Natural killer cell (primary cell): ENCODE measurements around the gene PID1. TPM values are rescaled to one million over a fixed set of nuclear protein-coding genes. Genes with fewer than 3 reads are reported as not detected.

Experiments used
- ATAC-seq, 3 donors: fragments of 150-1000 bp in 2 of 3; fragments of 200-7000 bp in 1 of 3; cut with Tn5 transposase; 1 replicate in 1 of 3; 2 replicates in 2 of 3; pipeline ENCODE4 v1.10.0; 2021; ENCODE audit warnings: mild to moderate bottlenecking in 2 of 3, moderate library complexity in 2 of 3
- DNase-seq, 2 donors: peaks; one replicate each; pipeline versions ENCODE4 v3.0.0 to v3.0.0-alpha.2; 2013 to 2021; ENCODE audit warnings: mixed read lengths in 1 of 2
- H3K27ac ChIP-seq: one replicate; pipeline ENCODE4 v1.5.1; 2013; ENCODE audit warnings: mild to moderate bottlenecking, low read length
- H3K27me3 ChIP-seq: one replicate; pipeline ENCODE4 v1.6.1; 2013; ENCODE audit warnings: low read length; ENCODE audit not compliant: control insufficient read depth, insufficient read depth
- H3K36me3 ChIP-seq: one replicate; pipeline ENCODE4 v1.6.1; 2013; ENCODE audit warnings: low read length; ENCODE audit not compliant: control insufficient read depth, insufficient read depth
- H3K4me1 ChIP-seq: one replicate; pipeline ENCODE4 v1.6.1; 2013; ENCODE audit warnings: low read length; ENCODE audit not compliant: control insufficient read depth, insufficient read depth
- H3K4me3 ChIP-seq: one replicate; pipeline ENCODE4 v1.5.1; 2013; ENCODE audit warnings: low read length
- H3K9me3 ChIP-seq: one replicate; pipeline ENCODE4 v1.6.1; 2013; ENCODE audit warnings: low read length; ENCODE audit not compliant: control insufficient read depth, insufficient read depth
- H3K27ac Mint-ChIP-seq, 2 donors: one replicate each; pipeline ENCODE4 v1.8.0; 2022; ENCODE audit warnings: mild to moderate bottlenecking in 2 of 2, mixed read lengths in 2 of 2, moderate library complexity in 1 of 2
- H3K27me3 Mint-ChIP-seq, 2 donors: one replicate each; pipeline ENCODE4 v1.8.0; 2022; ENCODE audit warnings: low read depth in 2 of 2, mixed read lengths in 2 of 2
- H3K36me3 Mint-ChIP-seq: one replicate; pipeline ENCODE4 v1.8.0; 2022; ENCODE audit warnings: mixed read lengths
- H3K4me1 Mint-ChIP-seq, 2 donors: one replicate each; pipeline ENCODE4 v1.8.0; 2022; ENCODE audit warnings: mixed read lengths in 2 of 2
- H3K4me3 Mint-ChIP-seq: one replicate; pipeline ENCODE4 v1.8.0; 2022; ENCODE audit warnings: mild to moderate bottlenecking, moderate library complexity, mixed read lengths
- H3K9me3 Mint-ChIP-seq, 2 donors: one replicate each; pipeline ENCODE4 v1.8.0; 2022; ENCODE audit warnings: mixed read lengths in 2 of 2
- WGBS: methylation state at CpG from one replicate; pipeline ENCODE4 v1.1.7; 2013; ENCODE audit warnings: missing lambda C conversion rate; ENCODE audit not compliant: insufficient coverage; 5-methylcytosine and 5-hydroxymethylcytosine counted together
- intact Hi-C: fragments of 100-400 bp; cut with micrococcal nuclease; formaldehyde crosslinking; loops from one replicate; pipeline ENCODE4 v1.14.2; 2022
- total RNA-seq, 4 donors: library from RNA; stranded (reverse); fragments of 120-200 nt in 1 of 4; gene quantifications; one replicate each; pipeline versions ENCODE4 v1.2.3 to v1.2.4, GENCODE V29; 2013 to 2022
- TF ChIP-seq, protein P1 (sequence below): fragments of 200-600 bp; IDR thresholded peaks from one replicate; pipeline ENCODE4 v1.8.0; 2022; ENCODE audit warnings: antibody characterized with exemption

PID1 gene
- total RNA-seq, 3 donors from 2014 or later (not counting 1 experiment from before 2014, with no cell fraction given), result 0.56 to 3.0 (median 1.0) TPM

DNA sequence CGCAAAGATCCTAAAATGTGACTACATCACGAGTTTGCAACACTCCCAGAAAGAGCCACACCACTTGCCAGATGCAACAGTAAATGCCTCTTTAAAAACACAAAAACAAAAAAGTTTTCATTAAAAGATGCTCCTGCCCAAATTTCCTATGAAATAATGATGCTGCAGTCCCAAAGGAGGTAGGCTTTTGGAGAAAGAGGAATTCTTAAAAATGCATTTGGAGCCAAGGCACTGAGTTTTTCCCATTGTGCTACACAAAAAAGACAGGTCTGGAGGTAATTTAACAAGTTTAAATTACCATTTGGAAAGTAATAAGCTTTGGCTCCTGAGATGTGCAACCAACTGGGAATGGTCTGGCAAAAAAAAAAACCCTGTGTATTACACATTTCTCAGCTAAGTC is 145.0 kb downstream of the PID1 start:
- Histone ChIP-seq H3K9me3 (peaks cover 3% of the 10 kb centered on the region), H3K36me3 (no peaks in the 10 kb centered on the region), H3K4me3 (no peak overlapping the region), H3K4me1 (no peaks in the 10 kb centered on the region), H3K27me3 (no peaks in the 10 kb centered on the region), H3K27ac (no peak overlapping the region)
- Mint-ChIP-seq H3K27me3 (no peaks in the 10 kb centered on the region), H3K4me3 (no peak overlapping the region), H3K9me3 (peaks cover 3 to 4% of the 10 kb centered on the region in 2 donors), H3K36me3 (no peaks in the 10 kb centered on the region), H3K27ac (no peak overlapping the region), H3K4me1 (no peaks in the 10 kb centered on the region)
- ATAC-seq (no peak), DNase-seq (no peak)
- TF ChIP-seq, protein P1, sequence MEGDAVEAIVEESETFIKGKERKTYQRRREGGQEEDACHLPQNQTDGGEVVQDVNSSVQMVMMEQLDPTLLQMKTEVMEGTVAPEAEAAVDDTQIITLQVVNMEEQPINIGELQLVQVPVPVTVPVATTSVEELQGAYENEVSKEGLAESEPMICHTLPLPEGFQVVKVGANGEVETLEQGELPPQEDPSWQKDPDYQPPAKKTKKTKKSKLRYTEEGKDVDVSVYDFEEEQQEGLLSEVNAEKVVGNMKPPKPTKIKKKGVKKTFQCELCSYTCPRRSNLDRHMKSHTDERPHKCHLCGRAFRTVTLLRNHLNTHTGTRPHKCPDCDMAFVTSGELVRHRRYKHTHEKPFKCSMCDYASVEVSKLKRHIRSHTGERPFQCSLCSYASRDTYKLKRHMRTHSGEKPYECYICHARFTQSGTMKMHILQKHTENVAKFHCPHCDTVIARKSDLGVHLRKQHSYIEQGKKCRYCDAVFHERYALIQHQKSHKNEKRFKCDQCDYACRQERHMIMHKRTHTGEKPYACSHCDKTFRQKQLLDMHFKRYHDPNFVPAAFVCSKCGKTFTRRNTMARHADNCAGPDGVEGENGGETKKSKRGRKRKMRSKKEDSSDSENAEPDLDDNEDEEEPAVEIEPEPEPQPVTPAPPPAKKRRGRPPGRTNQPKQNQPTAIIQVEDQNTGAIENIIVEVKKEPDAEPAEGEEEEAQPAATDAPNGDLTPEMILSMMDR, result no peak
- intact Hi-C loops, result no loop called here
- WGBS, result 93% methylated on average over 2 of the region's 2 CpGs

DNA sequence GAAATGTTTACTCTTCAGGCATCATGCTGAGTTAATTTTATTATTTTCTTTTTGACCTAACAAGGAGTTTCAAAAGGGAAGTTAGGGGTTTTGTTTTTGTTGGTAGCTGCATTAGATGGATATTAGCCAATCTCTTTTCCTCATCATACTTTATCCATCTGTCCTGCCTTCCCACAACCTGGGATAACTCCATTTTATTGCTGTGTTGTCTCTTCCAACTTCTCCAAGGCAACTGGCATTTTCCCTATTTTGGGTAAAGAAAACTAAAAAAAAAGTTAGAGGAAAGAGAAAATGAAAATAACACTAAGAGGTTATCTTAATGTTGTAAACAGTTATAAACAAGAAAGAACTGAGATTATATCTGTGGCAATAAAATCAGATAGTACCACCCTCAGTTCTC is 147.0 kb downstream of the PID1 start:
- peaks cover 3% of the 10 kb centered on the region for H3K9me3 ChIP-seq
- H3K4me1 ChIP-seq, result no peaks in the 10 kb centered on the region
- H3K27me3 ChIP-seq, result no peaks in the 10 kb centered on the region
- H3K36me3 ChIP-seq, result no peaks in the 10 kb centered on the region
- no peaks in the 10 kb centered on the region for H3K36me3 Mint-ChIP-seq
- TF ChIP-seq, protein P1, result no peak
- H3K9me3 Mint-ChIP-seq, result peaks cover 3 to 4% of the 10 kb centered on the region in 2 donors
- no peak overlapping the region for H3K4me3 ChIP-seq
- ATAC-seq (no peak), DNase-seq (no peak)
- H3K4me1 Mint-ChIP-seq, result no peaks in the 10 kb centered on the region
- intact Hi-C loops, result no loop called here
- H3K27ac Mint-ChIP-seq, result no peak overlapping the region
- no peak overlapping the region for H3K27ac ChIP-seq
- H3K4me3 Mint-ChIP-seq, result no peak overlapping the region
- H3K27me3 Mint-ChIP-seq, result no peaks in the 10 kb centered on the region

DNA sequence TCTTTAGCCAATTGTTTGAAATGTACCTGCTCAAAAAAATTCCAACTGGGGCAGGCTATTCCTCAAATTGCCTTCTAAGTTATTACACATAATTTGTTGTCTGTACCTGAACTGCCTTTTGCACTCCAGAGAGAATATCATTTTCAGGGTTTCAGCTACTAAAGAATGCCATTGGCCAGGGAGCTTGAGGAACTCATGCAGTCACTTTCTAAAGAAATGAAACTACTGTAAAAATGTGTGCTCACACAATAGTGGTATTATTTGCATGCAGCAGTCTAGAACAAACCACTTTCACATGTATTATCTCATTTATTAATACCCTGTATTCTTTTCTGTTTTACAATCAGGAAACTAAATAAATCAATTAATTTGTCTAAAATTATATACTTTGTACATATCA is 152.2 kb downstream of the PID1 start:
- no peaks in the 10 kb centered on the region for H3K4me1 Mint-ChIP-seq
- Histone ChIP-seq H3K4me1 (no peaks in the 10 kb centered on the region), H3K27ac (no peak overlapping the region), H3K36me3 (no peaks in the 10 kb centered on the region), H3K27me3 (no peaks in the 10 kb centered on the region), H3K4me3 (no peak overlapping the region), H3K9me3 (peaks cover 3% of the 10 kb centered on the region)
- H3K27me3 Mint-ChIP-seq, result no peaks in the 10 kb centered on the region
- ATAC-seq (no peak), DNase-seq (no peak)
- TF ChIP-seq, protein P1, result no peak
- intact Hi-C loops, result no loop called here
- H3K9me3 Mint-ChIP-seq, result peaks cover 5 to 7% of the 10 kb centered on the region in 2 donors
- no peaks in the 10 kb centered on the region for H3K36me3 Mint-ChIP-seq
- no peak overlapping the region for H3K27ac Mint-ChIP-seq
- H3K4me3 Mint-ChIP-seq, result no peak overlapping the region

DNA sequence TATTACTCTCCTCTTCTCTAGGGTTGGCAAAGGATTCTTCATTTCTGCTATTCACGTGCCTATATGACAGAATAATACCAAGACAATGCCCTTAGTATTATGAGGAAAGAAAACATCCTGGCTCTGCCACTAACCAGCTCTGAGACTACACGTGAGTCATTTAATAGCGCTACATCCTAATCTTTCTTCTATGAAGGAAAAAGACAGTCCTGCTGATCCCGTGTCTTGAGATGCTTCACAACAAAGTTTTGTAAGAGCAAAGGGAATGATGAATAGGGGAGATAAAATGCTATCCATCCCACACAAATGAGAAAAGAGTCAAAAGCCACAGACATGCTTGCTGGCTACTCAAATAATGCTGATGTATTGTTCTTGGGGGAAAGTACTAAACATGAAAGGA is 152.8 kb downstream of the PID1 start:
- TF ChIP-seq, protein P1, result no peak
- Histone ChIP-seq H3K9me3 (peaks cover 3% of the 10 kb centered on the region), H3K4me3 (no peak overlapping the region), H3K27ac (no peak overlapping the region), H3K4me1 (no peaks in the 10 kb centered on the region), H3K36me3 (no peaks in the 10 kb centered on the region), H3K27me3 (no peaks in the 10 kb centered on the region)
- no peak overlapping the region for H3K27ac Mint-ChIP-seq
- H3K4me3 Mint-ChIP-seq, result no peak overlapping the region
- peaks cover 6 to 8% of the 10 kb centered on the region in 2 donors for H3K9me3 Mint-ChIP-seq
- WGBS, result 91% methylated on average over 2 of the region's 4 CpGs
- intact Hi-C loops, result no loop called here
- DNase-seq (no peak), ATAC-seq (no peak)
- no peaks in the 10 kb centered on the region for H3K4me1 Mint-ChIP-seq
- no peaks in the 10 kb centered on the region for H3K36me3 Mint-ChIP-seq
- H3K27me3 Mint-ChIP-seq, result no peaks in the 10 kb centered on the region
